Mesothelial cell of epicardium (in vitro differentiated cells): Measurements from ENCODE around the gene CHKA. TPM values are rescaled to one million over a fixed set of nuclear protein-coding genes. Genes with fewer than 3 reads are reported as not detected.

Experiments
- DNase-seq, 2 experiments: peaks; one replicate each; pipeline ENCODE4 v3.0.0; 2021; ENCODE audit warnings: low spot score in 2 of 2; ENCODE audit not compliant: unreplicated experiment in 2 of 2
- H3K27ac Mint-ChIP-seq: 2 replicates; pipeline ENCODE4 v1.8.0; 2021; ENCODE audit warnings: mixed read lengths
- H3K27me3 Mint-ChIP-seq: 2 replicates; pipeline ENCODE4 v1.8.0; 2021; ENCODE audit warnings: low read depth, mixed read lengths
- H3K36me3 Mint-ChIP-seq: 2 replicates; pipeline ENCODE4 v1.8.0; 2021; ENCODE audit warnings: mixed read lengths
- H3K4me1 Mint-ChIP-seq: 2 replicates; pipeline ENCODE4 v1.8.0; 2021; ENCODE audit warnings: mixed read lengths
- H3K4me3 Mint-ChIP-seq: 2 replicates; pipeline ENCODE4 v1.8.0; 2021; ENCODE audit warnings: mild to moderate bottlenecking, moderate library complexity, mixed read lengths
- H3K9me3 Mint-ChIP-seq: 2 replicates; pipeline ENCODE4 v1.8.0; 2021; ENCODE audit warnings: mixed read lengths
- CTCF ChIP-seq: fragments of 200-600 bp; sonication (generic); IDR thresholded peaks from one replicate; pipeline ENCODE4 v1.5.0; 2021; ENCODE audit warnings: antibody characterized with exemption; ENCODE audit not compliant: unreplicated experiment
- total RNA-seq: library from RNA; stranded (reverse); gene quantifications from 3 replicates; pipeline ENCODE4 v1.2.1, GENCODE V29; 2021

The CHKA gene
- total RNA-seq, 1 donor from 2014 or later = 74.4 TPM

DNA sequence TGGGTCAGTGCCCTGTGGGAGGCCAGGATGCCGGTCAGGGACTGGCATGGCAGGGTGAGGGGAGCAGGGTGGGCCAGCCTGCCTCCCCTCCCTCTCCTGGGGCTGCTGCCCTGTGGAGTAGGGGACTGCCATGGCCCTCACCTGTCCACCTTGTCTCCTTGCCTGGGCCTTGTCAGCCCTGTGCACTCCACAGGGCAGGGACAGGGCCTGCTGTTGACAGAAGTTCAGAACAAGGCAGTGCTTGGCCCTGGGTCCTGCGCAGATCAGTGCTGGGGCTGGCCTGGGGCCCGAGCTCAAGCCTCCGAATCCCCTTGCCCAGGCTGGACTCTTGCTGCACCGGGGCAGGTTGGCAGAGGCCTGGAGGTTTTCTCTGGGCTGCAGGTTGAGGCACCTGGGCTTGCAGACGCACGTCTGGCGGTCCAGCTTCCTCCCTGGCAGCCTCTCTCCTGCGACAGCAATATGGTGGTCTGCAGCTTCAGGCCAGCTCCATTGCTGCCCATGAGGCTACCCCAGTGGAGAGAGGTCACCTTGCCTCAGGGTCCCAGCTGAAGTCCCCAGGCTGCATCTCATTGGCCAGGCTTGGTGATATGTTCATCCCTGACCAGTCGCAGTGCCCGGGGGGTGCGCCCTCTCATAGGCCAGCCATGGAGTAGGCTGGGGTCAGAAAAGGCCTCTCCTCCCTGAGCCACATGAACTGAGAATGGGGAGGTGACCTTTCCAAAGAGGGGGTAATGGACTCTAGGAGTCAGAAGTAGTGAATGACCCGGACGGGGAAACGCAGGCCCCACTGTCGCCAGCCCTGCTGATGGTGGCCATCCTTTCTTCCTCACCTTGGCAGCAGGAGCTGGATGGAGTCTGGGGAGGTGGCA is 21.5 kb upstream of the CHKA start:
- peaks cover 15% of the 10 kb centered on the region for H3K4me1 Mint-ChIP-seq
- DNase-seq = no peak
- no peak for TF ChIP-seq CTCF
- H3K27ac Mint-ChIP-seq = no peak overlapping the region
- no peak overlapping the region for H3K4me3 Mint-ChIP-seq
- no peaks in the 10 kb centered on the region for H3K9me3 Mint-ChIP-seq
- H3K36me3 Mint-ChIP-seq = no peaks in the 10 kb centered on the region
- H3K27me3 Mint-ChIP-seq = no peaks in the 10 kb centered on the region

- H3K9me3 Mint-ChIP-seq = no peaks in the 10 kb centered on the region
- H3K27me3 Mint-ChIP-seq = no peaks in the 10 kb centered on the region
- DNase-seq = no peak
- no peaks in the 10 kb centered on the region for H3K36me3 Mint-ChIP-seq
- no peak overlapping the region for H3K4me3 Mint-ChIP-seq
- H3K27ac Mint-ChIP-seq = no peak overlapping the region
- peaks cover 12% of the 10 kb centered on the region for H3K4me1 Mint-ChIP-seq
- no peak for TF ChIP-seq CTCF
Measured at GRCh38 chr11:68142028-68142412, 20.8 kb upstream of the CHKA start.

GRCh38 chr11:68141246-68142027 is 20.2 kb upstream of the CHKA start:
- Mint-ChIP-seq H3K27me3 (no peaks in the 10 kb centered on the region), H3K9me3 (no peaks in the 10 kb centered on the region), H3K4me3 (no peak overlapping the region), H3K27ac (no peak overlapping the region), H3K4me1 (peaks cover 9% of the 10 kb centered on the region), H3K36me3 (no peaks in the 10 kb centered on the region)
- no peak for DNase-seq
- TF ChIP-seq CTCF = no peak

GRCh38 chr11:68140496-68141245 is 19.5 kb upstream of the CHKA start:
- peaks cover 9% of the 10 kb centered on the region for H3K4me1 Mint-ChIP-seq
- H3K9me3 Mint-ChIP-seq = peaks cover 3% of the 10 kb centered on the region
- H3K27me3 Mint-ChIP-seq = no peaks in the 10 kb centered on the region
- no peak for DNase-seq
- no peaks in the 10 kb centered on the region for H3K36me3 Mint-ChIP-seq
- H3K4me3 Mint-ChIP-seq = no peak overlapping the region
- TF ChIP-seq CTCF = no peak
- H3K27ac Mint-ChIP-seq = no peak overlapping the region

DNA sequence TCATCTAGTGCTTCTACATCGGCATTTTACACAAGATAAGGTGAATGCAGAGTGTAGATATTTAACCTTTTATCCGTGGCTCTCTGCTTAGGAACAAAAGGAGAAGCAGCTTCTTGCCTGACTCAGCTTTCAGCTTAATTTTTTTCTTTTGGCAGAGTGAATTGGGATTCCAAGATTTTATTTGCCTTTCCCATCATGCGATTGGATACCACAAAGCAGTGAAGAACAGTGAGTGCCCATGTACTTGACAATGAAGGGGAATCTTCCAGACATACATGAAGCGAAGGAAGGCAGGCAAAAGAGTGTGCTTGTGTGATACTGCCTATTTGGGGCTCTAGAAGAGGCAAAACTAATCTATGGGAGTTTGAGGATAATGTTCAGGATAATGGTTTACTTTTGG is 17.0 kb upstream of the CHKA start:
- H3K27me3 Mint-ChIP-seq = no peaks in the 10 kb centered on the region
- H3K27ac Mint-ChIP-seq = peak overlapping the region; percentile 58
- H3K4me1 Mint-ChIP-seq = peaks cover 9% of the 10 kb centered on the region

More for the DNA sequence above, 17.0 kb upstream of the CHKA start:
- no peak for TF ChIP-seq CTCF
- H3K4me3 Mint-ChIP-seq = no peak overlapping the region
- no peak for DNase-seq
- H3K9me3 Mint-ChIP-seq = peaks cover 8% of the 10 kb centered on the region
- H3K36me3 Mint-ChIP-seq = peaks cover 6% of the 10 kb centered on the region
